GM18508 (cell line): ENCODE data around the gene PPM1E.
"Not testable (repeated sequence)": the region's sequence is repeated elsewhere in the genome, so short reads cannot be mapped to it uniquely, and the experiment has no call there.

Experiments
- ATAC-seq: cut with Tn5 transposase; IDR thresholded peaks from one replicate; pipeline ENCODE4 v1.9.1; 2021; ENCODE audit warnings: moderate number of reproducible peaks; ENCODE audit not compliant: insufficient read depth, unreplicated experiment

Gene PPM1E

DNA sequence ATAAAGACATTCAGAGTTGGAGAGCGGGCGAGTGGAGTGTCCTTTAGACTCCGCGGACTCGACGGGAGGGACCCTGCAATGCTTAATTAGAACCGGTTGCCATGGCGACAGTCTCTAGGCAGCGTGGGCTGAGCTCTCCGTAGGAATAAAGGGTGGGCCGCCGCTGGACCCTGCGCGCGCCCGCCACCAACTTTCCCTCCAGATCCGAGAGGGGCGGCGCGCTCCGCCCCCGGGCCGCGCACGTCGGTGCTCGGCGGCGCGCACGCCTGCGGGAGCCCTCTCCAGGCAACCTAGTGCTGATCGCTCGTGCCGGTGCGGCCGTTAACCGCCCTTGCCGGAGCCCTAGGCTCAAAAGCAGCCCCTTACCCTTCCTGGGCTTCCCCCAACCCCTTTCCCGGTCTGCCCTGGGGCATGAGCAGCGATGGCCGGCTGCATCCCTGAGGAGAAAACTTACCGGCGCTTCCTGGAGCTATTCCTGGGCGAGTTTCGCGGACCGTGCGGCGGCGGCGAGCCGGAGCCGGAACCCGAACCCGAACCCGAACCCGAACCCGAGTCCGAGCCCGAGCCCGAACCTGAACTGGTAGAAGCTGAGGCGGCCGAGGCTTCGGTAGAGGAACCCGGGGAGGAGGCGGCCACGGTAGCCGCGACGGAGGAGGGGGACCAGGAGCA lies at the start of gene PPM1E:
TSS of gene PPM1E (plus strand) at position 278 of the 669 bp plus-strand sequence.
- ATAC-seq, result no peak

DNA sequence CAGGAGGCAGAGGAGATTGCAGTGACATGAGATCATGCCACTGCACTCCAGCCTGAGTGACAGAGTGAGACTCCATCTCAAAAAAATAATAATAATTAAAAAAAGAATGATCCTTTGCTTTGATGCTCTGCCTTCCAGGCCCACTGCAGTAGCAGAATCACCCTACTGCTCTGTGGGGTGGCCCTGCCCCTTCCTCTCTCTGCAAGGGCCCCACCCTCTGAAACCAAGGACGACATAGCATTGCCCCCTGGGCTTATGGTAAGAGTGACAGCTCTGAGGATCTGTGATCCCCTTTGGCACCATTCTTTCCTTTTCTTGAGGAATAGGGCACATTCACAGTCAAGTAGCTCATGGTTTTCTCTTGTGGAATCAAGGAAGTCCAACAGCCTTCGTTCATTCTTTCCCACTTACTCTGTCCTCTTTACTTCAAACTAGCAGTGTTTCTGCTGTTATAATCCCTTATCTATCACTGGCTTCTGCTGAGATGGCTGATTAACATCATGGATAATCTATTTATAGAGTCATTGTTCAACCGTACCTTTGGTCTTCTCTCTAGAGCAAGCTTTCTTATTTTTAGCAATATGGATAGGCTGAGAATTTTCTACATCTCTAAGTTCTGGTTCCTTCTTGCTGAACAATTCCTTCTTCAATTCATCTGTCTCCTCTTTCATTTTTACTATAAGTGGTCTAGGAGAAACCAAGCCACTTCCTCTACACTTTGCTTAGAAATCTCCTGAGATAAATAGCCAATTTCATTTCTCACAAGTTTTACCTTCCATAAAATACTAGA lies 49.1 kb upstream of the PPM1E start:
- ATAC-seq, result no peak

DNA sequence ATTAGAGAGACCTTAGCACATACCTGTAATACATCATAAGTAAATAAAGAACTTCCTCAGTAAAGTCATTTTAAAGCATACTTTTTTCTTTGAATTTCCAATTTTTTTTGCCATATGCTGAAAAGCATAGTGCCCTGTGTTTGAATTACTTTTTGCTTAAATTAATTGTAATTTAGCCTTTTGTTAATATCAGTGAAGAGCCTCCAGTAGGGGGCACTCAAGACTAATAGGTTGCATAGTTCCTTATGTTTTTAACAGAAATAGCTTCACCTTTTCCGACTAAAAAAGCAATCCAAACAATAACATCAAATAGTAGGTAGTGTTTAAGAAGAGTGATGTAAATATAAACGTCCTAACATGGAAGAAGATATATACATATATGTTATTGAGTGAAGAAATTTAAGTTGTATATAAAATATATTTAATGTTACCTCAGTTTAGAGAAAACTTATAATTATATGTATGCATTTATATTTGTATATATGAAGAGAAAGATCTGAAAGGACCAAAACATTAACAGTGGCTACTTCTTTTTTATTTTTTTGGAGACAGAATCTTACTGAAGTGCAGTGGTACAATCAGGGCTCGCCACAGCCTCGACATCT lies 44.6 kb upstream of the PPM1E start:
- no peak for ATAC-seq

DNA sequence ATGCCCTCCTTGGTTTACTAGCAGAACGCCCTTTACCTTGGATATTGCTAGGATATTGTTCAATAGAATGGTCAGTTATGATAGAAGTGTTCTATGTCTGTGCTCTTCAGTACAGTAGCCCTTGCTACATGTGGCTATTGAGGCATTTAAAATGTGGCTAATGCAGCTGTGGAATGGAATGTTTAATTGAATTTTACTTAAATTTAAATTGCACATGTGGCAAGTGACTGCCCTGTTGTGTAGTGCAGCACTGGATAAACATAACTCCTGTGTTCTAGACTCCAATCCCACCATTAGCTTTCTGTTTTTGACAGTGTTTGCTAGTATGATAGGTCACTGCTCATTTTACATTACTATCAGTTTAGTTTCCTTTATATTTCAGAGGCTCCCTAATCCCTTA lies 33.4 kb upstream of the PPM1E start:
- no peak for ATAC-seq

DNA sequence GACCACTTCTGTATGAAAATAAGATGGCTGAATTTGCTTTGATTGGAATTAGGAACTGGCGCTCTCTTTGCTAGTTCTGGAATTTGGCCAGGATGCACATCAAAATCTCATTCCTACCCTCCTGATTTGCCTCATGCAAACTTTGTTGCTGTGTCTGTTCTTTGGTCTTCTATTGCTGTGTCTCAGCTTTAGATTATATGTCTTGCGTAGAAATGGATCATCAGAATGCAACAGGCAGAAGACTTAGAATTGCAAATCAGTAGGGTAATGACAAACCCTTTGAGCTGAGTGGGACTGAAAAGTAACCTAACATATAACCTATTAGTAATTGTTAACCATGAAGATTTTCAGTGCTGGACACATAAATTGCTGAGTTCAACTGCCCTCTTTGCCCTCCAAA lies 33.0 kb upstream of the PPM1E start:
- no peak for ATAC-seq

DNA sequence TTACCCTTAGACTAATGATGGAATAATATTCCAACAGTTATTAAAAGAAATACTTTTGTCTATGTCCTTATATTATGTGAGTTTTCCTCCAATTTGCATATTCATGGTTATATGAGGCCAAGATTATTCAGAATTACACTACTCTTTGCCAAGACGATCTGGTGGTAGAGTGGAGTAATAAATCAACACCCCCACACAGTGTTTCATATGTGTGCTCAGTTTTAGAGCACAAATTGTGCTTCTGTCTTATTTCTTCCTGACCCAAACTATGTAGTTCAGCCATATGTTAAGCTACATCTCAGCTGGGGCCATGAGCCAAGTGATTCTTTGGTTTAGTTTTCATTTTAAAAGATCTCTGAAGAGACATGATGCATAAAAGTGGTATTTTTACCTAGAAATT lies 26.9 kb upstream of the PPM1E start:
- ATAC-seq, result no peak

DNA sequence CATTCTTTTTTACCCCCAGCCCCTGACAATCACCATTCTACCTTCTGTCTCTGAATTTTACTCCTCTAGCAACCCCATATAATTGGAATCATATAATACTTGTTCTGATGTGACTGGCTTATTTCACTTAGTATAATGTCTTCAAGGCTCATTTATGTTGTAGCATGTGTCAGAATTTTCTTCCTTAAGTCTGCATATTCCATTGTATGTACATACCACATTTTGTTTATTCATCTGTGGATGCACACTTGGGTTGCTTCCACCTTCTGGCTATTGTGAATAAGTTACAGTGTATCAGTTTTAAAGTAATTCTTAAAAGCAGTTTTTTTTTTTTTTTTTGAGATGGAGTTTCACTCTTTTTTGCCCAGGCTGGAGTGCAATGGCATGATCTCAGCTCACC lies 24.7 kb upstream of the PPM1E start:
- no peak for ATAC-seq

DNA sequence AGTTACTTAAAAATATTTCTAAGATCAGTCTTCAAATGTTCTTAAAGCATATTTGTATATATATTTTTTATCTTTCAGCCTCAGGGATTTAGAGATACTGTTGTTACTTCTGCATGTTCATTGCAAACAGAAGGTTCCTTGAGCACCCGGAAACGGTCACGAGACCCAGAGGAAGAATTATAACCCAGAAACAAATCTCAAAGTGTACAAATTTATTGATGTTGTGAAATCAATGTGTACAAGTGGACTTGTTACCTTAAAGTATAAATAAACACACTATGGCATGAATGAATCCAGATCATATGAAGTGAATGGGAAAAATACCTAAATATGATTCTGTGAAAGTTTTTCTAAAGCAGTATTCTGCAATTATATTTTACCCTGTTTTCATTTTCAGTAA lies 21.6 kb upstream of the PPM1E start:
- ATAC-seq, result no peak

DNA sequence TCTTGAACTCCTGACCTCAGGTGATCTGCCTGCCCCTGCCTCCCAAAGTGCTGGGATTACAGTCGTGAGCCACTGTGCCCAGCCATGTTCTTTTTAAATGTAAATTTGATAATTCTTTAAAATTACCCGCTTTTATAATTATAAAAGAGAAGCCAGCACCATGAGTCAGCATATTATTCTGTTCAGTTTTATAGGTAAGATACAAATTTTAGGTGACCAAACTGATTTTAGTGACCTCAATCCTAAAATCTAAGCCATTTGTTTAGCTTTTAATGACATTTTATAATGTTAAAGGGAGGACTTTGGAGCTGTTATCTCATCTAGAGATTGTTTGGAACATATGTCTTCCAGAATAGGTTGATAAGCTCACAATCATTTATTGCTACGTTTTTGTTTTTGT lies 20.8 kb upstream of the PPM1E start:
- no peak for ATAC-seq

DNA sequence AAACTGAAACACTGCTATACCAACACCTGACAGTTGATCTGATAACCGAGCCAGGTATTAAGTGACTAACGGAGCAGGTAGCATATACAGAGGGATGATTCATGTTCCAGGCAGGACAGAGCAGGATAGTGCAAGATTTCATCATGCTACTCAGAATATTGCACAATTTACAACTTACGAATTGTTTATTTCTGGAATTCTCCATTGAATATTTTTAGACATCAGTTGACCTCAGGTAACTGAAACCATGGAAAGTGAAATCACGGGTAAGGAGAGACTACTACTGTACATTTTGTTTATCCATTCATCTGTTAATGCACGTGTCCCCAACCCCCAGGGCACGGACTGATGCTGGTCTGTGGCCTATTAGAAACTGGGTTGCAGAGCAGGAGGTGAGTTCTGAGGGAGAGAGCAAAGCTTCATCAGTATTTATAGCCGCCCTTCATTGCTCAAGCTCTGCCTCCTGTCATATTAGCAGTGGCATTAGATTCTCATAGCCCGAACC lies 14.5 kb upstream of the PPM1E start:
- no peak for ATAC-seq

DNA sequence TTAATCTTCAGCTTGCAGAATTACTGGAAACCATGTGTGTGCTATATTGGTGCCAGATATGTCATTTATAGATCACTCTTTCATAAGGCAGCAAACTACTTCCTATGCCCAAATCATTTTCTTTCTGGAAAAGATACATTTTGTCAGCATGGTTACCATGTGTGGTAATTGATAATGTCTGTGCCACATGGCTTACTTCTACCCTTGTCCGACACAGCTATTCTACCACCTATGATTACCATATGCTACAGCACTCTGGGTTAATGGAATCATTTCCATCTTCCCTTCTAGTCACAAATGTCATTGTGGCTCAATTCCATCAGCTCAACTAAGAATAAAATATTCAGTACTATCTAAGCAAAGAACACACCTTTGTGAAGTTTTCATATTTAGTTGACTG lies 8.0 kb upstream of the PPM1E start:
- no peak for ATAC-seq

DNA sequence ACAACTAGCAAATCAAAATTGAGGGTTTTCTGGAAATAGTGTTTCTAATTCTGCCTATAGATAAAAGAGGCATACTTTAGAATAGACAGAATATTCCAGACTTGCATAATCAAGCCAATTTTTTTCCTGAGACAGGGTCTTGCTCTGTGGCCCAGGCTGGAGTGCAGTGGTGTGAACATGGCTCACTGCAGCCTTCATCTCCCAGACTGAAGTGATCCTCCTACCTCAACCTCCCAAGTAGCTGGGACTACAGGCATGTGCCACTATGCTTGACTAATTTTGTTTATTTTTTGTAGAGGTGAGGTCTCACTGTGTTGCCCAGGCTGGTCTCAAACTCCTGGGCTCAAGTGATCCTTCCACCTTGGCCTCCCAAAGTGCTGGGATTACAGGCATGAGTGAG lies 6.0 kb upstream of the PPM1E start:
- ATAC-seq, result not testable (repeated sequence)

DNA sequence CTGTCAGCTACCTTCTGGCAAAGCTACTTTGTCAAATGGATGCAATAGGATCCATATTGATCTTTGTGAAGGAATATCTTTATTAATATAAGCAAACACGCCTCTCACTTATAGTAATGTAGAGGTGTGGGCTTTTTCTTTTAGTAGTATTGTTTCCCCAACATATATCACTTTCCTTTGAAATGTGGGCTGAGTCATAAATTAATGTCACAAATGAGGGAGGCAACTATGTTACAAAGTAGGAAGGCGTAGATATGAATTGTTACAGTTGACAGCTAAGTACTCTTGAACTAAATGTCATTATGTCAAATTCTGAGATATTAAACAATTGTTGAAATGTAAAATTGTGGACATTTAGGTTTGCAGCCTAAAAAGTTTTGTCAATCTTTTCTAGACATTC lies 2.6 kb upstream of the PPM1E start:
- no peak for ATAC-seq

DNA sequence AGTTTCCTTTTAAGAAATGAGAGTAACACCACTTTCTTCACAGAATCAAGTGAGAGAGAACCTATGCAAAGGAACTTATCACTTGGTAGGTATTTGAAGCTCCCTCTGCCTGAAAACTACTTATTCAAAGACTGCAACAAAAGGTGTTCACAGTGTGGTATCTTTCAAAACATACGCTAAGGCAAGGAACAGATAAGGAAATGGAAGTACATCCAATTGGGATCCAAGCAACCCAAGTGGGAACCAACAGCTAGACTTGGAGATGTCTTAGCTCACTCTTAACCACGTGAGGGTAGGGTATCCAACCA lies 431 bp upstream of the PPM1E start:
- no peak for ATAC-seq

DNA sequence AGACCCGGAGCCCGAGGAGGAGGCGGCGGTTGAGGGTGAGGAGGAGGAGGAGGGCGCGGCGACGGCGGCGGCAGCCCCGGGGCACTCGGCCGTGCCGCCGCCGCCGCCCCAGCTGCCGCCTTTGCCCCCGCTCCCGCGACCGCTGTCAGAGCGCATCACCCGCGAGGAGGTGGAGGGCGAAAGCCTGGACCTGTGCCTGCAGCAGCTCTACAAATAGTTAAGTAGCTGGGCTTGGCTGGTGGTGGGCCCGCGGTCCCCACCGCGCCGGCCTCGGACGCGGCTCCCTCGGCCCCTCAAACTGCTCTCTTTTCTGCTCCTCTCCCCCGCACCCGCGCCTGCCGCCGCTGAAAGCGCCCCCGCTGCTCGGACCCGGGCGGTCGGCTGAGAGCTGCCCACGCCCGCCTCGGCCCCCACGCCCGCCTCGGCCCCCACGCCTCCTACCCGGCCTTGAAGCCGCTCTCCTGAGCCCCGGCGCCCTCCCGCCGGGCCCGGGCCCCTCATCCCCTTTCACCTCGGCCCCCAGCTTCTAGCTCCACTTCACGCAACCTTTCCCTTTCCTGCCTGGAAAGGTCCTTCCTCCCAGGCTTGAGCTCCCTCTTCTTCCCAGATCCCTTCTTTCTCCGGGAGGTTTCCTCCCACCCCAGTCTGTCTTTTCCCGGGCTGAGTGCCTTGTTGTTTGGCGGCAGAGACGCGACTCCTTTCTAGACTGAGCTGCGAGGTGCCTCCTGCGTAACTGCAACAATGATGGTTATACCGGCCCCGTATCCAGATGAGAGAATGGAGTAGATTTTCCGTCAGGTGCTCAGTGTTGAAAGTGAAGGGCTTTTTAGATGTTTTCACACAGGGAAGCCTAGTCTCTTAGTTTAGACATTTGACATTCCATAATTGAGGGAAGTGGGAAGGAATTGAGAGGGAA lies 850 bp downstream of the PPM1E start:
- ATAC-seq, result no peak

DNA sequence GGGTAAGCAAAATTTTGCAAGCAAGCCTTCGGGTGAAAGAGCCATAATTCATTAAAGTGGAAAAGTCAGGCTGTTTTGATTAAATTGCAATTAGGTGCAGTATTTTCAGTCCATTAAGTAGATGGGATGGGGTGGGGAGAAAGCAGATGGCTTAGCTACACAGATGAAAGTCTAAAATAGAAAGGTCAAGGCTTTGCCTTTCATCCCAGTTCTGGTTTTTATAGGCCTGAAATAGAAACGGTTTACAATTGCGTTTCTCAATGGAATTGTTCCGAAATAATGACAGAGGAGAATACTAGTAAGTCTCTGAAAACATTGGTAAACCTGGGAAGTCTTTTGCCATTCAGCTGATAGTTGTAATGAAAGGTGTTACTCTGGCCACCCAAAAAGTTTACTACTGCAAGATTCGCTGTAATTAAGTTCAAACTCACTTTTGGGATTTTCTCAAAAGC lies 1.5 kb downstream of the PPM1E start:
- no peak for ATAC-seq

DNA sequence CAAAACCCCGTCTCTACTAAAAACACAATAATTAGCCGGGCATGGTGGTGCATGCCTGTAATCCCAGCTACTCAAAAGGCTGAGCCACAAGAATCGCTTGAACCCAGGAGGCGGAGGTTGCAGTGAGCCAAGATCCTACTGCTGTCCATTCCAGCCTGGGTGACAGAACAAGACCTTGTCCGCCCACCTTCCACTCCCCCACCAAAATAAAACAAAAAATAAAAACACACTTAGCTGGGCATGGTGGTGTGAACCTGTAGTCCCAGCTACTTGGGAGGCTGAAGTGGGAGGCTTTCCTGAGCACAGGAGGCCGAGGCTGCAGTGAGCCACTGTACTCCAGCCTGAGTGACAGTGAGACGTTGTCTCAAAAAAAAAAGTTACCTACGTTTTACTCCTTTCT lies 3.2 kb downstream of the PPM1E start:
- ATAC-seq, result no peak

DNA sequence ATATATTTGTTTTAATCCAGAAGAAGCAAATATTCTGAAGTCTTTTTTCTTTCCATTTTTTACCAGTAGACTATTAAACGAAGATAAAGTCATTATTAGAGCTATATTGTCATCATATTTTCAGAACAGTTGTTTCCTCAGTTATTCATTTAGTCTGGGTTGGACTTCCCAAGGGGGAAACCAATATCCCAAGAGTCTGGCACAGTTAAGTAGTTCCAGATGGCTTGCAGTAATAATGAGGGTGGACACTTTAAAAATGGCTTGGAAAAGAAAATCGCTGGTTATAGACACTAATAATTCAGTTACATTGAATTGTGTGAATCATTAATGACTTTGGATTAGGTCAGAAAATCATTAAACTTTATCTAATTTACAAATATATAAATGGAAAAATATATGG lies 3.9 kb downstream of the PPM1E start:
- ATAC-seq, result no peak

DNA sequence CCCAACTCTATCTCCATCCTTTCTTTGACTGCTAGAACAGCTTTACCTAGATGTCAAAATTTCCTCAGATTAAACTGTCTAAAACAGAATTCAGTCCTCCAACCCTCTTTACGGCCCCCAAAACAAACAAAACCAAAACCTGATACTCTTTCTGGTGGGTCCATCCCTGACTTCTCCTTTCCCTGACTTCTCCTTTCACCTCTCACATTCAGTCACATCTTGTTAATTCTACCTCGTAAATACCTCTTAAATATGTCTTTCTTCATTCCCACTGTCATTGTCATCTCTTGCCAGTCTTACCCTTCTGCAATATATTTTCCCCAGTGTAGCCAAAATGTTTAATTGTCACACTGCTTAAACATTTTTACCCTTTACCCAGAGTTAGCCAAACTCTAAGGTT lies 4.6 kb downstream of the PPM1E start:
- no peak for ATAC-seq

DNA sequence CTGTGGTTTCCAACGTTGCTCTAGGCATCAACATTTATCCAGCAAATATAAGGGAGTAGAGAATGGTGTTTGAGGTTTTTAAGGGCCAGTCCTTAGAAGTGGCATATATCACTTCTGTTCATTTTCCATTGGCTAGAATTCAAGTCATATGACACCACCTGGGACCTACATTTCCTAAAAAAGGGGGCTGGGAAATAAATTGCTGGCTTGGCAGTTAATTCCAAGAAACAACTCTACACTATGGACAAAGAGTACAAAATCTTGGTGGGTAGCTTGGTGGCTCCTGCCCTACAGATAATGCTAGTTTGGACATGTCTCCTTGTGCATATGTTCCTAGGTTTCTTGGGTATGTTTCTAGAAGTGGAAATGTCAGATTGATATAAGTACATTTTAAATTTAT lies 7.6 kb downstream of the PPM1E start:
- no peak for ATAC-seq

DNA sequence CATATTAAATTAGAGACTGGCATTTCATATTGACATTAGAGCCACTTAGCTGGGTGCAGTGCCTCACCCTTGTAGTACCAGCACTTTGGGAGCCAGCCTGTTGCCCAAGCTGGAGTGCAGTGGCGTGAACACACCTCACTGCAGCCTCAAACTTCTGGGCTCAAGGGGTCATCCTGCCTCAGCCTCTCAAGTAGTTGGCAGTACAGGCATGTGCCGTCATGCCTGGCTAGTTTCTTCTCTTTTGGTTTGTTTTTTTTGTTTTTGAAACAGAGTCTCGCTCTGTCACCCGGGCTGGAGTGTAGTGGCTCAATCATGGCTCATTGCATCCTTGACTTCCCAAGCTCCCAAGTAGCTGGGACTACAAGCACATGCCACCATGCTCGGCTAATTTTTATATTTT lies 8.7 kb downstream of the PPM1E start:
- ATAC-seq, result no peak
